ENCODE results near the gene EPHX1.

- TF ChIP-seq POLR2AphosphoS5 (IDR thresholded peaks at IDR 0.05; ENCODE audit: low read depth, low read length) (no peak), REST (IDR thresholded peaks at IDR 0.05; ENCODE audit: insufficient read depth in 1 of 2, low read depth in 2 of 2, low read length in 2 of 2) (no peak)
Observed at GRCh38 chr1:225778337-225778669, 31.6 kb upstream of the EPHX1 start.
